RPMI7951 (cell line): Measurements from ENCODE around the gene GFI1B. TPM values are rescaled to one million over a fixed set of nuclear protein-coding genes. Genes with fewer than 3 reads are reported as not detected.
"Not testable (repeated sequence)": the region's sequence is repeated elsewhere in the genome, so short reads cannot be mapped to it uniquely, and the experiment has no call there.

Experiments
- DNase-seq: peaks from one replicate; pipeline ENCODE4 v3.0.0-alpha.2; 2012; ENCODE audit warnings: low read depth
- total RNA-seq: library from RNA; depleted of rRNA; stranded (reverse); fragments of >200 nt; shearing (Covaris generic); gene quantifications from 2 replicates; pipeline ENCODE4 v1.2.3, GENCODE V29; 2014; rRNA removed

Gene GFI1B
- total RNA-seq: not detected in 2 replicates

DNA sequence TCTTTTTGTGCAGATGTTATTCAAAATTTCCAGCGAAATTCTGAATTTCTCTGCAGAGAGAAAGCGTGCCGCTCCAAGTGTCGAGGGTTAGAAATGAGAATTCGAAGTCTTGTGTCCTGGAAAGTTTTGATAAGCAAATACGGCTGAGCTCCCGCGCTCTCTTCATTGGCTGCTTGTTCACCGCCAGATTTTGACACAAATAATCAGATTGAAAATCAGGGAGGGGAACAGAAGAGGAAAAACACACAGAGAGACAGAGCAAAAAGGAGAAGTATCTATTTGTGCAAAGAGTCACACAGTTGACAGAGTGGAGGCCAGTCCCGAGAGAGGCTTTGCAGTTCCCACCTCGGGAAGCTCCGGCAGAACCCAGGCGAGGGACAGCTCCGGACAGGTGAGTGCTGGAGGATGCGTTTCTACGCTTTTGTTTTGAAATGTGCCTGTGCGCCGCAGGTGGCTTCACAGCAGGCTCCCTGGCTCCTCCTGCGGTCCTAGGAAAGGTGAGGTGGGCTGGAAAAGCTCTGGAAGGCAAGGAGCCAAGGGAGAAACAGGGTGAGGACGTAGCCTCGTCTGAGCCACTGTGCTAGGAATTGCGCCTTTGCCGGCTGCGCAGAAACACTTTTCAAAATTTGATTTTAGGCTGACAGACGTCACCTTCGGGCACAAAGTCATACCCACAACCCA, at the start of gene GFI1B:
GFI1B (plus strand) TSS at position 244 of the 681 bp plus-strand sequence. CDS start 7,985 bp downstream, outside the sequence.
- DNase-seq: no peak

DNA sequence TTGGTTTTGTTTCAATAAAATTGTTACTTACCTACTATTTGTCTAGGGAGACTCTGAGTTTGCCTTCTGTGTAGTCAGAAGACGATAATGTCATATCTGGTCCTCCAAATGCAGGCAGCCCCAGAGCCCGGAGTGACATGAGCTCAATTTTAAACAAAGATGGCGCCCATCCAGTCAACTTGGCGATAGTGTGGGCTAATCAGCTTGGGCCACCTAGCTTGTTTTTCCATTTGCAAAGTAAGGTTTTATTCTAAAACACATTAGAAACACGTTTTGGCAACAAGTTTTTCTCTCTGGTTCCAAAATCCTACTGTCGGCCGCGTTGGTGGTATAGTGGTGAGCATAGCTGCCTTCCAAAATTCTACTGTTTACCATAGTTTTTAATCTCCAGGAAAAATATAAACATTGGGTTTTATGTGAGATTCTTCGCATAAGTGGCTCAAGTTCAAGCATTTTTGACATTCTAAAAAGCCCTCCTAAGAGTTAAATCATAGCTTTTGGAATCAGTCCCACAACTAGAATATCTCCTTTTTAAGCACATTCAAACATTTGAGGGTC, 47.2 kb upstream of the GFI1B start:
- no peak for DNase-seq

- DNase-seq: no peak
These were observed 43.5 kb upstream of the GFI1B start for GRCh38 chr9:132935026-132935425.

DNA sequence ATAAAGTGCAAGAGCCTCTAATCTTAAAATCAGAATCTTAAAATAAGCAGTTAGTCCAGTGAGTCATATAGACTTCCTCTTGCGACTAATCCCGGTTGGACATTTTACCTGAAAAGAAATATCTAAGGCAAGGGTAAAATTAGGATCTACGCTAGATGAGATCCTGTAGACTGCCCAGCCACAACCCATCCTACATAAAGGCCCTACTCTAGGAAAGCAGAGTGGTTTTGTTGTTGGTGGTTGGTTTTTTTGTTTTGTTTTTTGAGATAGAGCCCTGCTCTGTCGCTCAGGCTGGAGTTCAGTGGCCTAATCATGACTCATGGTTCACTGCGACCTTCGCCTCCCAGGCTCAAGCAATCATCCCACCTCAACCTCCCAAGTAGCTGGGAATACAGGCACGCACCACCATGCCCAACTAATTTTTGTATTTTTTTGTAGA, 41.0 kb upstream of the GFI1B start:
- no peak for DNase-seq

GRCh38 chr9:132939169-132939568, 39.3 kb upstream of the GFI1B start:
- DNase-seq: no peak

DNA sequence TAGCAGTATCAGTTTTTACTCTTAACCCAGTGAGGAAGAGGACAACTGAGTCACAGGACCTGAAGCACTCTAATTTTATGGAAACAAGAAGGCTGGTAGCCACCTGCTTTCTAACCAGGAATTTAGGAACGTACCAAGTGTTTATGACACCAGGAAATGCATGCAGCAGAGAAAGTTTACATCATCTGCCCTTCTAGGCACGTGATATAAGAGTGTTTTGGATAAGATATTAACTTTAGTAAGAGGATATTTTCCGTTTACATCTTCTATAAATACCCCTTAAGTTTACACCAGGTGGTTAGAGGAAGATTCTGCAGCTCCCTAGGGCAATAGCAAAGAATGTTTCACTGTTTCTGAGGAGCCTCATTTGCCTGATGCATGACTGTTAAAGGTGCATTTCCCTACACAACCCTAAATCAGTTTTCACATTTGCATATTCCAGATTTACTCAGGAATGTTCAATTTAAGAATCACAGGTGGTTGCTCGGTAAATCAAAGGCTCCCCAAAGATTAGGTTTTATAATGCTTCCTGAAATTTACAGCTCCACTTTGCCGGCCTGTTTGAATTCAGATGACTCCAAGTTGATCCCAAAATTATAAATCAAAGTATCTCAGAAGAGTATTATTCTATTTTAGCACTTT, 35.8 kb upstream of the GFI1B start:
- no peak for DNase-seq

DNA sequence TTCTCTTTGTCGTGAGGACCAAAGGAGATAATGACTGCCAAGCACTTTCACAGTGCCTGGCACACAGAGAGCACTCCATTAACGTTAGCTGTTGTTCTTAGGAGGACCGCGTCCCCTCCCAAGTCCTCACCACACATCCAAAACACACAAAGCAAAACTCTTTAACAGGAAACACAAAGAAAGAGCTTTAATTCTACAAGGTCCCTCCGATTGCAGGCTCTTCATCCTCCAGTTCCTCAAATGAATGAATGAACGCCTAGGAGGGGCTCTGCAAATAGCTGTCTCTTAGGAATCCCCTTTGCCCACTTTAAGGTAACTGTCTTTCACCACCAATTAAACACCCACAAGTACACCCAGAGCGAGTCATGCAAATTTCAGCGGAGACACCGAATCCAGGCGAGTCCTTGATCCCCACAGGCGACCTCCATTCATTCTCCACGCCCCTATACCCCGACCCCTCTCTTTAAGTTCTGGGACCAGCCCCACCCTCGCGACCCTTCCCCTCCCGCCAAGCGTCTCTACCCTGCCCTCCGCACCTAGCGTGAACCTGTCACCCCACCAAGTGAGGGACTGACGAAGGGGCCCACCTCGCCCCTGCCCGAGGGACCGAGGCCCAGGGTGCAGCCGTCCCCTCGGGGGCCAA, 34.7 kb upstream of the GFI1B start:
- no peak for DNase-seq

- DNase-seq: peak; percentile 92
These were observed 34.0 kb upstream of the GFI1B start, which contains the start of gene TSC1 for GRCh38 chr9:132944294-132945185. Gene TSC1, minus strand, starts transcription at chr9:132944616. Its CDS starts 15,744 bp downstream, at chr9:132928872.

- no peak for DNase-seq
These were observed 33.0 kb upstream of the GFI1B start for GRCh38 chr9:132945186-132946130.

DNA sequence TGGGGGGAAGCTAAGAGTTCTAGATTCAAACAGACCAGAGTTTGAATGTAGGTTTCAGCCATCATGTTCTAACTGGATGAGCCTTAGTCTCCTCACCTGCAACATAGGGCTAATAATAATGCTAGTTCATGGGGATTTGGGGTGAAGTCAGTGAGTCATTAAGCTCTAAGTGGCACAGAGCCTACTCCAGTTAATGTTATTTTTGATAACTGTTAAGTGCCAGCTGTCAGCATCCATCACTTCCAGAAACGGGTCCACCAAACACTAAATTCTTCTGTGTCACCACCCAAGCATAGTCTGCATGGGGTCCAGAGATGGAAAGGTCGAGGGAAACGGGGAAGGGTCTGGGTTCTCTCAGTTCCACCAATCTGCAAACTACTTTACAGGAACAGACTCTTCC, 32.3 kb upstream of the GFI1B start:
- DNase-seq: no peak

- DNase-seq: peak; percentile 43
These were observed 31.7 kb upstream of the GFI1B start for GRCh38 chr9:132946631-132947295.

GRCh38 chr9:132947756-132948155, 30.7 kb upstream of the GFI1B start:
- DNase-seq: no peak

DNA sequence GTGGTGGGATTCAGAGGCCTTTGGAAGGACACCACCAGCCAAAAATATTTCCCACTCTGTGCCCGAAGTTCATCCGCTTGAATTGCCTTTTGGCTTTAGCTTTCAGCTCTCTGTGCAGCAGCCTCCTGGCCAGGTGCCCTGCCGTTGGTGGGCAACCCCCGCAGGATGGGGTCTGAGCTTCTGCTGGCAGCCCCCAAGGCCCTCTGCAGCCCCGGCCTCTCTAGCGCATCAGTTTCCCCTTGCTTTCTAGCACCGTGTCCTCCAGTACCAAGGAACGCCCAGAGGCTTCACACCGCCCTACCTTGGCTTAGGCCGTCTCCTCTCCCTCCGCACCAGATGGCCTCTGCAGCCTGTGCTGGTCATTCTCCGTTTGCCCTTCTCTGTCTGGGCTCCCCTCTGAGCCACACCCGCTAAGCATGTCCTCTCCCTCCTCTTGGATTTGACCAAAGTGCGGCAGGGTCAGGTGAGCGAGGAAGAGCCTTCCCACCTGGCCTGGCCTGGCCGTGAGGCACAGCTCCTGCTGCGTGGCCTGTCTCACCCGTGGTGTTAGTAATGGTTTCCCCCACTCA, 29.9 kb upstream of the GFI1B start:
- DNase-seq: no peak

DNA sequence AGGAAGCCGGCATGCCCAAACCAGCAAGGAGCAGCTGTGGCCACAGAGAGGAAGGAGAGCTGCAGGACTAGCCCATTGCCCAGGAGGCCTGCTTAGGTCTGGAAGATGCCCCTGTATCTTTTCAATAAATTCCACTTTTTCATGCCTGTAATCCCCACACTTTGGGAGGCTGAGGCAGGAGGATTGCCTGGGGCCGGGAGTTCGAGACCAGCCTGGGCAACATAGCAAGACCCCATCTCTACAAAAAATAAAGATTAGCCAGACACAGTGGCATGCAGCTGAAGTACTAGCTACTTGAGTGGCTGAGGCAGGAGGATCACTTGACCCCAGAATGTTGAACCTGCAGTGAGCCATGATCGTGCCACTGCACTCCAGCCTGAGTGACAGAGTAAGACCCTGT, 28.8 kb upstream of the GFI1B start:
- no peak for DNase-seq

DNA sequence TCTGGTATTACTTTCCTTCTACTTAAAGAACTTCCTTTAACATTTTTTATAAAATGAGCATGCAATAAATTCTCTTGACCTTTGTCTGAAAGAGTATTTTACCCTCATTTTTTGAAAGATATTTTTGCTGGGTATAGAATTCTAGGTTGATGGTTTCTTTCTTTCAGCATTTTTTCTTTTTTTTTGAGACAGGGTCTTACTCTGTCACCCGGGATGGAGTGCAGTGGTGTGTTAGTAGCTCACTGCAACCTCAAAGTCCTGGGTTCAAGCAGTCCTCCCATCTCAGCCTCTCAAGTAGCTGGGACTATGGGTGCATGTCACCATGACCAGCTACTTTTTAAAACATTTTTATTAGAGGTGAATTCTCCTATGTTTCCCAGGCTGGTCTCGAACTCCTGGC, 23.4 kb upstream of the GFI1B start:
- DNase-seq: no peak

DNA sequence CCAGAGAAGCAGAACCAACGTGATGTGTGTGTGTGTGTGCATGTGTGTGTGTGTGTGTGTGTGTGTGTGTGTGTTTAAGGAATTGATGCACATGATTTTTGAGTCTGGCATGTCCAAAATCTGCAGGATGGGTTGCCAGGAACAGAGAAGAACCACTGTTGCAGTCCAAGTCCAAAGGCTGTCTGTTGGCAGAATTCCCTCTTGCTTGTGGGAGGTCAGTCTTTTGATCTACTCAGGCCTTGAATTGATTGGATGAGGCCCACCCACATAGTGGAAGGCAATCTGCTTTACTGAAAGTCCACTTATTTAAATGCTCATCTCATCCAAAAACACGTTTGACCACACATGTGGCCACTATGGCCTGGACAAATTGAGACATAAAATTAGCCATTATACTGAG, 22.7 kb upstream of the GFI1B start:
- no peak for DNase-seq

DNA sequence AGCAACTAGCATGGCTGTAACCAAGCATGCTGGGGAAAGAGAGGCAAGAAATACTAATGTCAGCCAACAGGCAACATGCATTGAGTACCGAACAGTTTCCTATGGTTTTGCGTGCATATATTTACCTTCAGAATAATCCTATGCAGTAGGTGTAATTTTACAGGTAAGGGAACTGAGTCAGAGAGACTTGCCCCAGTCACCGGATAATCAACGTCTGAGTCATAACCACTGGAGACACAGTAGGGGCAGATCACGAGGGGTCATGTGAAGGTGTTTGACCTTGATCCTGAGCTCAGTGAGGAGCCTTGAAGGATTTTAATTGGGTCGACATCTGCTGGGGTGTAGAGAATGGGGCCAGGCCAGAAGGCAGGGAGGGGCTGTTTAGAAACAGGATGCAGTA, 20.7 kb upstream of the GFI1B start:
- no peak for DNase-seq

DNA sequence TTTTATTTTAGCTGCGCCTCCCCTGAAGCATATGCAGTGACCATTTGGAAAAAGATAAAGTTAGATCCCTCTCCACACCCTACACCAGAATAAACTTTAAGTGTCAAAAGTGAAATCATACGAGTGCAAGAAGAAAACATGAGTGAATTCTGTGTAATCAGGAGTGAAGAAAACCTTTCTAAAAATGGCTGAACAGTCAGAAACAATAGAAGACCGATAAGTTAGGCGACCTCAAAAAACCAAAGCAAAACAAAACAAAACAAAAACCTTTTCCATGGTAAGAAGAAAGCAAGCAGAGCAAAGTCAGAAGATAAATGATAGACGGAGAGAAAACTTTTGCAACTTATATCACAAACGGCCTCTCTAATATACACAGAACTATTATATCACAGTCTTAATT, 17.5 kb upstream of the GFI1B start:
- no peak for DNase-seq

DNA sequence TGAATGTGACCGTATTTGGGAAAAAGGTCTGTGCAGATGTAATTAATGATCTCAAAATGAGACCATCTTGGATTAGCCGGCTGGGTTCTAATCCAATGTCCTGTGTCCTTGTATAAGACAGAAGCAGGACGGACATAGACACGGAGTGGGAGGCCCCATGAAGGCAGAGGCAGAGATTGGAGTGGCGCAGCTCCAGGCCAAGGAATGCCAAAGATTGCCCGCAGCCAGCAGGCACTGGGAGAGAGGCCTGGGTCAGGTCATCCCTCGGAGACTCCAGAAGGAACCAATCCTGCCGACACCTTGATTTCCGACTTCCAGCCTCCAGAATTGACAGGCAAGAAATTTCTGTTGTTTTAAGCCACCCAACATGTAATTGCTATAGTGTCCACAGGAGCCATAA, 13.0 kb upstream of the GFI1B start:
- no peak for DNase-seq

- not testable (repeated sequence) for DNase-seq
These were observed 10.6 kb upstream of the GFI1B start for GRCh38 chr9:132967908-132968307.
